Activated CD8-positive, alpha-beta memory T cell treated with anti-CD3 and anti-CD28 coated beads, Interleukin-2, amount 50 U/mL, for 24 hours (primary cell): ENCODE data around the gene MAP2.

Experiments used
- DNase-seq: peaks from one replicate; pipeline ENCODE4 v3.0.0-alpha.2; 2020; ENCODE audit errors: extremely low read depth

MAP2 gene

GRCh38 chr2:209424781-209425470, 1.1 kb downstream of the MAP2 start:
- no peak for DNase-seq

DNA sequence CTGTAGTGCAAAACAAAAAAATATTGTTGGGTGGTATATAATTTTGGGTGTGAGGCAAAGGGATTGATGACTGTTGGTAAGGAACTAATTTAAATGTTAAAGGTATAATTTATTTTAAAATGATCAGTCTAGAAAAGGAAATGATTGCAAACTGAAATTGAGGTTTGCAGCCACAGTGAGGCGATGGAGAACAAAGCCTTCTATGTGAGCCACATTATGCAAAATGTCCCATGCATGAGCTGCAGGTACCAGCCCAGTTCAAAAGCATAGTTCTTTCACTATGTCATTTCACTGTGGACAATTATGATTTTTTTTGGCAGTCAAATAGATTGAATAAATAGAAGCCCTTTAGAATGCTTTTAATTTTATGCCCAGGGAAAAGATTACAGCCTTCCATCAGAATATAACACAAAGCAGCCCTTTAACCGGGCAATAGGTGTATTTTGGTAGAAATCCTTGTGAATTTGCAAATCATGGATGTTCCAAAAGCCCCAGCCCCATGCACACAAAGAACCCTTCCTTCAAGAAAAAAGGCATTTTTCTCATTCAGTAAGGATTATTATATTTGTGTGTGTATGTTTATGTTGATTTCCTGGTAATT, 1.7 kb downstream of the MAP2 start:
- no peak for DNase-seq

- DNase-seq, result no peak
These were observed 2.6 kb downstream of the MAP2 start for GRCh38 chr2:209426432-209426831.

- DNase-seq, result no peak
These were observed 7.9 kb downstream of the MAP2 start for GRCh38 chr2:209431701-209432100.

DNA sequence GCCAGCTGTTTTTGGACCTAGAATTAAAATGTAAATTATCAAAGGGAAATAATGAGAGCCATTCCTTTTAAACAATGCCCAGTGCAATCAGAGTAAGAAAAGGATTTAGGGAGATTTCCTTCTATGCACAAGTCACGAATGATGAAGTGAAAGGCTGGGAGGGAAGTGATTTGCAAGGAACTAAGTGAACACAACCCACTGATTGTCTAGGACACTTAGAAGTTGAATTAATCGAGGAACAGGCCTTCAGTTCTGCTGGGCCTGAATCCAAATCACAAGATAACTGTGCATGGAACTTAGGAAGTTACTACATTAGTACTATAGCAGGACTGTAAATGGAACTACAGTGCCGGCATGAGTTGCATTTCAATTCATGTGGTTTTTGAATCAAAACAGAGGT, 17.7 kb downstream of the MAP2 start:
- DNase-seq, result no peak

GRCh38 chr2:209442939-209443338, 19.1 kb downstream of the MAP2 start:
- no peak for DNase-seq

DNA sequence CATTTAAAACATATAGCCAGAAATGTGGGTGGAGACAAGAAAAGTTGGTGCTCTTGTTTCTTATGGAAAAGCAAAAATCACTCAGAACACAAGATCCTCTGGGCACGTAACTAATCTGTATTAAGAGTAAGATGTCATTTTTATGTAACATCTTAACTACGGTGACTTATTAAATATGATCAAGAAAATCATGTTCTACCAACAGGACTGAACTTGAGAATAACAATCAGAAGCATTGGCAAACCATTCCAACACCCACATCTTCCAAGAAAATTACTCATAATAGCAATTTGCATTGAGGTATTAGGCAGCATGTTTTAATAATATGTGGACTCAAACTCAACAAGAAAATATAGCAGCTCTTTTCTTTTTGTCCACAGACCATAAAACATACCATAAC, 21.6 kb downstream of the MAP2 start:
- no peak for DNase-seq

- DNase-seq, result no peak
These were observed 27.5 kb downstream of the MAP2 start for GRCh38 chr2:209451209-209451834.

DNA sequence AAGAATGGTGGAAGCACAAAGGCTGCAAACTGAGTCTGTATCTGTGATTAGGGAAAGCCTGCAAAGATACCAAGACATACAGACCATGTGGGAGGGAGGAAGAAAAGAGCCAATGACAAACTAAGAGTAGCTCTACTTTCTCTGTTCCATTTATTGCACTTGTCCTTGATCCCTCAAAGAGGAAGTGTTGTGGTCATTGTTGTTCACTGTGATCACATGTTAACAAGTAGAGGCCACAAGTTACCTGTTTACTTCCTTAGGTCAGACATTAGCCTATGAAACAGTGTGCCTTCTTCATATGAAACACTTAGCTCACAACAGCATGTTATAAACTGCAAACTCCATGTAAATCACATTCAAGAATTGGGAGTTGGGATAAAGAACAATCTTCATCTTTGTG, 32.6 kb downstream of the MAP2 start:
- no peak for DNase-seq

DNA sequence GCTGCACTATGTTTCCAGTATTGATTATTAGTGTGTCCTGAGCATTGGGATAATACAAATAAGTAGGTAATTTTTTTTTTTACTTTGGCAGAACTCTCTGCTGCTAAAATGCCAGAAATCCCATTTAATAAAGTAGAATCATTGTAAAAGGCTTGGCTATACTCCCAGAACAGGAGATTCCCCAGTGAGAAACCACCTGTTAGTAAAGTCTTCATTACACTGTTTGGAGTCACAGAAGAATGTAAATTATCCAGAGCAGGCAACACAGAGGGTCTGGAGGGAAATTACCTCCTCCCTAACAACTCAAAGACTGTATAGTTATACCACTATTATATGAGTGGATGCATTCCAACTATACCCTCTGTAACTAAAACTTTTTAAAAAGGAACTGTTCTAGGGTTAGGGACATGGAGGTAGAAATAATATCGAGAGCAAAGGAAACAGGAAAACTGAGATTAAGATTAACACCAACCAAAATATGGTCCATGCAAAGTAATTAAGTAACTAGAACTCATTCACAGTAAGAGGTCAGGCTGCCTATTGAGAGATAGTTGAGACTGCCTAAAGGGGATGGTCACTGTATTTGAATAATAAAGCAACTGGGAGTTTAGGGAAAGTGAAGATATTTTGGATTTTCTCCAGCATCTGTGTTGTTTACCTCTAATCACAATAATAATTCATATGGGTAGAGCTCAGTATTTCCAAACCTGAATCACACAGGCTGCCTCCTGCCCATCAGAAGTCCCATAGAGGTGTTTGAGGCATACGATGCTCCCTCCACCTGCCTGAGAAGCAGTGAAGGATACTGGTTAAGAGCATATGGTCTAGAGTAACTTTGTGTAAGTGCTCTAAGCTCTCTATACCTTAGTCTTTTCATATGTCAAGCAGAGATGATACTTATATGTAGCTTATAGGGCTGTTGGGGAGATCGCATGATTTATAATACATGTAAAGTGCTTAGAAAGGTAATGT, 34.4 kb downstream of the MAP2 start:
- no peak for DNase-seq

- DNase-seq, result no peak
These were observed 35.5 kb downstream of the MAP2 start for GRCh38 chr2:209459359-209459758.

DNA sequence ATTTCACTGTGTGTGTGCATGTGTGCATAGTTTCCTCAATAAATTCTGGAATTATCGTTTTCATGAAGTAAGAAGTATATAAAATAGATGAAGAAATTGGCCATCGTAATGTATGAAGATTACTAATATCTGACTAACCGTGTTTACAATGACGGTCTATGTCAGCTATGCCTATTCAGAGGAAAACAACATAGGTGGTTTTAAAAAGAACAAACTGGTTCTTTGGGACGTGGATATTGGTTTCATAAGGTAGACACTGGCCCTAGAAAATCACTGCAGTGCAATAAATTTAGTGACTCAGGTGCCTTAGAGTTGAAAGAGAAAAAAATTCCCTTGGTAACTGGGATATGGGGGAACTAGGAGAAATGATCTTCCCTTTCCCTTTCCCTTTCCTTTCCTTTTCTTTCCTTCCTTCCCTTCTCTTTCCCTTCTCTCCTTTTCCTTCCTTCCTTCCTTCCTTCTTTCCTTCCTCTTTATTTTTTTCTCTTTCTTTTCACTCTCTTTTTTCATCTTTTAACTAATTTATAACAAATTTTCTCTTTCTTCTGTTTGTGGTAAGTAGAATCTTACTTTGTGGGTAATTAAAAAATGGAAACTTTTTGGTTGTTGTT, 36.4 kb downstream of the MAP2 start:
- no peak for DNase-seq

DNA sequence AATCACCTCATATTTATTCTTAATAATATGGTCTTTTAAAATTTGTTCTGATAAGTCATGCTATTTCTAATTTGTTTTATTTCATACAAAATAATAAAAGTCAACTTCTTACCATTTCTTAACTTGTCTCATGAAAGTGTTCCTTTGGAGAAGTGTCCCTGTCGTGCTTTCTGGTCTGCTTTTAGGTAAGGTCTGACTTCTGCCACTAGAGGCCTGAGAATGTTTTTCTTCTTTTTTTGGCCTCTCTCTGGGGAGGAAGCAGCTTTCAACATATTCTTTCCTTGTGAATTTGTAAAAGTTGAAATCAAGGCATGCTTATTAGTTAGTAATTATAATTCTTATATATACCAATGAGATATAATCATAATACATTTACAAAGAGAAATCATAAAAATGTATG, 39.4 kb downstream of the MAP2 start:
- no peak for DNase-seq

- no peak for DNase-seq
These were observed 40.0 kb downstream of the MAP2 start for GRCh38 chr2:209463835-209464234.

- no peak for DNase-seq
These were observed 45.0 kb downstream of the MAP2 start for GRCh38 chr2:209468846-209469245.

GRCh38 chr2:209469481-209469880, 45.6 kb downstream of the MAP2 start:
- no peak for DNase-seq

DNA sequence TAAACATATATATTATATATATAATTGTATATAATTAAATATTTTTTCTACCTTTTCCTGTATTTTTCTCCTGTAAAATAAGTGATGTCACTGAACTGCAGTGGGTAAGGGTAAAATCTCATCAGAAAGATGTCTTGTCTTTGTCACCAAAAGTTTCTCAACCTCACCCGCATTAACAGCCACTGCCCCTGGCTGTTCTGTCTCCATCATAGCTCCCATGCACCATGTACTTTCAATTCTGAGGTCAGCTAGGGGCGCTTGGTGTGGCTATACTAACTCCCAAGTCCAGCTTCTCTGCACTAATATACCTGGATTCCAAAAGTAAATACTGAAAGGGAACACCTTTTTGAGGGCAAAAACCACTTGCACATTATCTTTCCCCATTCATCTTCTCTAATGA, 46.6 kb downstream of the MAP2 start:
- DNase-seq, result no peak

- DNase-seq, result no peak
These were observed 47.2 kb downstream of the MAP2 start for GRCh38 chr2:209471037-209471436.

GRCh38 chr2:209472112-209472832, 48.4 kb downstream of the MAP2 start:
- no peak for DNase-seq

DNA sequence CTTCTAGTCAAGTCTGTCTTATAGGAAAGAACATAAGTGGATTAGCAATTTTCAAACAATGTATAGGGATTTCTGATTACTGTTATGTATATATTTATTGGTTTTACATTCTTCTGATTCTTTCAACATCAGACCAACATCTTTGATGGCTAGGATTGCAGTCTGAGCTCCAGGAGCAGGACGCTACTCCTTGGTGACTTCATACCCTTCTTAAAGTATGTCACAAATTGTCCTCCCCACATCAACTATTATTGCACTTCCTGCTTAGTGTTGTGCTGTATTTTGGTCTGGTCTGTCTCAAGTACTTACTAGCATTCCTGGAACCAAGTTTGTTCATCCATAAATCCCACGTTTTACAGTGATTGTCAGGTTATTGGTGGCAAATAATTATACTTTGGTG, 49.0 kb downstream of the MAP2 start:
- DNase-seq, result no peak

- no peak for DNase-seq
These were observed 50.1 kb downstream of the MAP2 start for GRCh38 chr2:209473930-209474419.
